ENCODE measurements around the gene TBC1D12.

DNA sequence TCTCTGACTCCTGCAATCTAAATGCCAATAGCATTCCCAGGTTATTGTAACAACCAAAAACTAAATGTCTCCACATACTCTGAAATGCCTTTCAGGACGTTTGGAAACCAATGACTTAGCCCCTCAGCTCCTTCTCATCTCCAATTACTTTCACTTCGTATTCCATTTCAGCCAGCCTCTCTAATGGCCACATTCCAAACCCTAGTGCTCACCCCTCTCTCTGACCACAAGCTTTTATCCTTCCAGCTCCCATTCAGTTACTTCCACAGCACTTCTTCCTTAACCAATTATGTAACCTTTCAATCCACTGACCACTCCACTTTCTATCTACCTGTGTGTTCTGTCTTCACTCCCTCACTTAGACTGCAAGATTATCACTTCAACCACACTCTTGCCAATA lies 43.9 kb upstream of the TBC1D12 start:
- TF ChIP-seq, protein P1, sequence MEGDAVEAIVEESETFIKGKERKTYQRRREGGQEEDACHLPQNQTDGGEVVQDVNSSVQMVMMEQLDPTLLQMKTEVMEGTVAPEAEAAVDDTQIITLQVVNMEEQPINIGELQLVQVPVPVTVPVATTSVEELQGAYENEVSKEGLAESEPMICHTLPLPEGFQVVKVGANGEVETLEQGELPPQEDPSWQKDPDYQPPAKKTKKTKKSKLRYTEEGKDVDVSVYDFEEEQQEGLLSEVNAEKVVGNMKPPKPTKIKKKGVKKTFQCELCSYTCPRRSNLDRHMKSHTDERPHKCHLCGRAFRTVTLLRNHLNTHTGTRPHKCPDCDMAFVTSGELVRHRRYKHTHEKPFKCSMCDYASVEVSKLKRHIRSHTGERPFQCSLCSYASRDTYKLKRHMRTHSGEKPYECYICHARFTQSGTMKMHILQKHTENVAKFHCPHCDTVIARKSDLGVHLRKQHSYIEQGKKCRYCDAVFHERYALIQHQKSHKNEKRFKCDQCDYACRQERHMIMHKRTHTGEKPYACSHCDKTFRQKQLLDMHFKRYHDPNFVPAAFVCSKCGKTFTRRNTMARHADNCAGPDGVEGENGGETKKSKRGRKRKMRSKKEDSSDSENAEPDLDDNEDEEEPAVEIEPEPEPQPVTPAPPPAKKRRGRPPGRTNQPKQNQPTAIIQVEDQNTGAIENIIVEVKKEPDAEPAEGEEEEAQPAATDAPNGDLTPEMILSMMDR (IDR thresholded peaks at IDR 0.05; ENCODE audit: insufficient read depth, low read length, poor library complexity, severe bottlenecking): no peak
- no peak for TF ChIP-seq EZH2phosphoT487 (conservative IDR thresholded peaks at IDR 0.05; ENCODE audit: low read length)

All from SU-DHL-6 (cell line).